Left lung (tissue), 10 donors: ENCODE results near the gene RHOC. TPM values are rescaled to one million over a fixed set of nuclear protein-coding genes. Genes with fewer than 3 reads are reported as not detected.

Source experiments
- ATAC-seq: fragments of 200-7000 bp; cut with Tn5 transposase; one replicate; pipeline ENCODE4 v1.9.1; 2020; ENCODE audit warnings: moderate library complexity
- DNase-seq, 4 donors: peaks; one replicate each; pipeline ENCODE4 v3.0.0-alpha.2; 2013 to 2020
- H3K27ac ChIP-seq, 2 donors: fragments of 200-600 bp; sonication (generic) in 1 of 2; one replicate each; pipeline versions ENCODE4 v1.5.0 to v1.8.0; 2020 to 2021
- H3K27me3 ChIP-seq, 2 donors: fragments of 200-600 bp; sonication (generic) in 1 of 2; one replicate each; pipeline versions ENCODE4 v1.5.0 to v1.8.0; 2020 to 2021
- H3K36me3 ChIP-seq, 2 donors: fragments of 200-600 bp; sonication (generic) in 1 of 2; one replicate each; pipeline versions ENCODE4 v1.5.0 to v1.8.0; 2020 to 2021
- H3K4me1 ChIP-seq, 2 donors: fragments of 200-600 bp; one replicate each; pipeline ENCODE4 v1.8.0; 2021
- H3K4me3 ChIP-seq, 2 donors: fragments of 200-600 bp; sonication (generic) in 1 of 2; one replicate each; pipeline versions ENCODE4 v1.5.0 to v1.8.0; 2020 to 2021; ENCODE audit warnings: mild to moderate bottlenecking in 1 of 2
- H3K9me3 ChIP-seq, 2 donors: fragments of 200-600 bp; sonication (generic) in 1 of 2; one replicate each; pipeline versions ENCODE4 v1.5.0 to v1.8.0; 2020 to 2021
- CTCF ChIP-seq, 2 donors: fragments of 200-600 bp; sonication (generic) in 1 of 2; IDR thresholded peaks; one replicate each; pipeline versions ENCODE4 v1.5.0 to v1.8.0; 2021; ENCODE audit warnings: antibody characterized with exemption in 2 of 2
- intact Hi-C, 2 donors: fragments of 100-400 bp; cut with DNase I; formaldehyde crosslinking; loops; one replicate each; pipeline versions ENCODE4 v1.11.2 to v1.14.2; 2022
- polyA plus RNA-seq, 6 donors: library from polyadenylated mRNA; unstranded; fragments of 120-200 nt; gene quantifications; one replicate each; pipeline ENCODE4 v1.2.1, GENCODE V29; 2013; ENCODE audit not compliant: insufficient read length in 6 of 6
- total RNA-seq, 2 donors: library from RNA; stranded (reverse); fragmentation: NEBNext Ultra II Directional; extraction: Animal tissue kit (Norgen Biotek cat#: 25700); gene quantifications; one replicate each; pipeline ENCODE4 v1.2.1, GENCODE V29; 2021
- donor health status: DM: no; HTN: yes; CAD: no.
- donor health status: DM: no; HTN: no; CAD: no.

The RHOC gene
- total and polyA plus RNA-seq, 8 donors = 195 to 259 (median 208) TPM

- DNase-seq (no peak), ATAC-seq (no peak)
- peaks cover 0 to 30% of the 10 kb centered on the region in 2 donors for H3K36me3 ChIP-seq
- no peak for TF ChIP-seq CTCF (IDR thresholded peaks at IDR 0.05)
- intact Hi-C loops = no loop called here
- H3K9me3 ChIP-seq = no peaks in the 10 kb centered on the region
- H3K4me3 ChIP-seq = no peak overlapping the region
- no peaks in the 10 kb centered on the region for H3K4me1 ChIP-seq
- no peaks in the 10 kb centered on the region for H3K27me3 ChIP-seq
- H3K27ac ChIP-seq = no peak overlapping the region
These were observed 20.1 kb downstream of the RHOC start for GRCh38 chr1:112686835-112687234.

- no peaks in the 10 kb centered on the region for H3K4me1 ChIP-seq
- TF ChIP-seq CTCF (IDR thresholded peaks at IDR 0.05) = no peak
- H3K27ac ChIP-seq = no peak overlapping the region
- ATAC-seq (no peak), DNase-seq (no peak)
- no peak overlapping the region for H3K4me3 ChIP-seq
- H3K9me3 ChIP-seq = no peaks in the 10 kb centered on the region
- no peaks in the 10 kb centered on the region for H3K27me3 ChIP-seq
- H3K36me3 ChIP-seq = peaks cover 0 to 26% of the 10 kb centered on the region in 2 donors
- intact Hi-C loops = no loop called here
These were observed 20.5 kb downstream of the RHOC start for GRCh38 chr1:112686417-112686816.

- Histone ChIP-seq H3K4me1 (no peaks in the 10 kb centered on the region), H3K27ac (no peak overlapping the region), H3K9me3 (no peaks in the 10 kb centered on the region), H3K36me3 (peaks cover 0 to 24% of the 10 kb centered on the region in 2 donors), H3K27me3 (no peaks in the 10 kb centered on the region), H3K4me3 (no peak overlapping the region)
- intact Hi-C loops = no loop called here
- no peak for TF ChIP-seq CTCF (IDR thresholded peaks at IDR 0.05)
- ATAC-seq = no peak
- DNase-seq = no peak
These were observed 21.0 kb downstream of the RHOC start for GRCh38 chr1:112685913-112686312.

- Histone ChIP-seq H3K4me1 (peaks cover 0 to 30% of the 10 kb centered on the region in 2 donors), H3K4me3 (no peak overlapping the region), H3K27me3 (no peaks in the 10 kb centered on the region), H3K9me3 (no peaks in the 10 kb centered on the region), H3K36me3 (no peaks in the 10 kb centered on the region), H3K27ac (peak overlapping the region in 1 of 2 donors; percentile 39)
- DNase-seq (no peak), ATAC-seq (no peak)
- intact Hi-C loops = loop anchor here in 1 of 2 donors (10.0 kb wide), 1 partner anchor 54 kb away; no protein-coding TSS in a partner anchor
- TF ChIP-seq CTCF (IDR thresholded peaks at IDR 0.05) = no peak
These were observed 28.3 kb downstream of the RHOC start for GRCh38 chr1:112678605-112679004.

GRCh38 chr1:112677501-112677900 lies 29.4 kb downstream of the RHOC start:
- DNase-seq = no peak
- no peak for TF ChIP-seq CTCF (IDR thresholded peaks at IDR 0.05)
- Histone ChIP-seq H3K36me3 (no peaks in the 10 kb centered on the region), H3K9me3 (no peaks in the 10 kb centered on the region), H3K27ac (no peak overlapping the region), H3K27me3 (no peaks in the 10 kb centered on the region), H3K4me1 (peaks cover 0 to 40% of the 10 kb centered on the region in 2 donors), H3K4me3 (no peak overlapping the region)
- no peak for ATAC-seq
- intact Hi-C loops = loop anchor here in 1 of 2 donors (10.0 kb wide), 1 partner anchor 53 kb away; no protein-coding TSS in a partner anchor
